Body of pancreas (tissue), 4 donors: ENCODE data around the gene FAM216B. TPM values are rescaled to one million over a fixed set of nuclear protein-coding genes. Genes with fewer than 3 reads are reported as not detected.

Experiments used
- ATAC-seq: fragments of 150-250 bp; one replicate; pipeline ENCODE4 v1.9.1; 2016
- DNase-seq, 4 donors: peaks; one replicate each; pipeline ENCODE4 v3.0.0-alpha.2; 2019
- H3K27ac ChIP-seq, 4 donors: fragments of 200-600 bp; sonication (generic); 1 replicate in 3 of 4; 2 replicates in 1 of 4; pipeline versions ENCODE4 v1.5.1 to v1.6.1; 2016 to 2019; ENCODE audit warnings: mild to moderate bottlenecking in 1 of 4, mixed read lengths in 1 of 4, moderate library complexity in 1 of 4
- H3K27me3 ChIP-seq, 2 donors: fragments of 200-600 bp; sonication (generic); one replicate each; pipeline ENCODE4 v1.6.0; 2016; ENCODE audit warnings: mild to moderate bottlenecking in 1 of 2
- H3K36me3 ChIP-seq, 2 donors: fragments of 200-600 bp; sonication (generic); replicated peaks in 1 of 2; 2 replicates each; pipeline ENCODE4 v1.5.1; 2016; ENCODE audit warnings: low read depth in 2 of 2; ENCODE audit not compliant: insufficient read depth in 1 of 2
- H3K4me1 ChIP-seq: fragments of 200-600 bp; sonication (generic); one replicate; pipeline ENCODE4 v1.6.0; 2016
- H3K4me3 ChIP-seq, 2 donors: fragments of 200-600 bp; sonication (generic); 1 replicate in 1 of 2; 2 replicates in 1 of 2; pipeline ENCODE4 v1.5.1; 2016 to 2019
- H3K9me3 ChIP-seq, 3 donors: fragments of 200-600 bp; sonication (generic); 1 replicate in 2 of 3; 2 replicates in 1 of 3; pipeline ENCODE4 v1.5.1; 2016
- POLR2A ChIP-seq, 3 donors: fragments of 450-650 bp; IDR thresholded peaks; one replicate each; pipeline ENCODE4 v1.6.1; 2016; ENCODE audit warnings: antibody characterized with exemption in 3 of 3, mild to moderate bottlenecking in 2 of 3
- WGBS, 2 donors: methylation state at CpG; one replicate each; pipeline ENCODE4 v1.1.5; 2017; 5-methylcytosine and 5-hydroxymethylcytosine counted together
- intact Hi-C: fragments of 100-400 bp; cut with DNase I; formaldehyde crosslinking; loops from one replicate; pipeline ENCODE4 v1.15.1; 2023
- total RNA-seq, 2 donors: library from RNA; depleted of rRNA; stranded (reverse); fragments of >200 nt; gene quantifications; one replicate each; pipeline ENCODE4 v1.1.0, GENCODE V29; 2016
- TF ChIP-seq, protein P1 (sequence below), 7 experiments: fragments of 450-650 bp in 4 of 7; fragments of 200-600 bp in 3 of 7; sonication (generic) in 3 of 7; IDR thresholded peaks; one replicate each; pipeline ENCODE4 v1.5.1; 2016 to 2019; ENCODE audit warnings: antibody characterized with exemption in 7 of 7

FAM216B gene
- total RNA-seq, 2 donors from 2014 or later: under 0.01 TPM; not detected in 1

DNA sequence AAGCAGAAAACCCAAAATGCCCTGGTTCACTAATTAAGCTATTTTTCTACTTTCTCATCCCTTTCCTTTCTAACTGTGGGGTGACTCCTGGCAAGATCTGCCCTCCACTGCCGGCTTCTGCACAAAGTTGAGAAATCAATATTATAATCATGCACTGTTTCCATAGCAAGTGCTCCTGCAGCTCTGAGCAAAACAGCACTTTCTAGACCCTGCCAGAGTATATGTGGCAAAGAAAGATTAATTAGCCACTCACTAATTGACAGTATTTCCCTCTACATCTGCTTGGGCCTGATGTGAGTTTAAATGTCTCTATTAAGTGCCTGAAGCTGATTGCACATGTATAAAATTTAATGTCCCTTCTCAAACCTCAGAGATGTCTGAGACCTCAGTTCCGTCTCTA lies 39.5 kb upstream of the FAM216B start:
- Histone ChIP-seq H3K9me3 (no peaks in the 10 kb centered on the region), H3K27ac (no peak overlapping the region), H3K4me3 (no peak overlapping the region), H3K27me3 (no peaks in the 10 kb centered on the region), H3K4me1 (peaks cover 1% of the 10 kb centered on the region), H3K36me3 (no peaks in the 10 kb centered on the region)
- TF ChIP-seq, protein P1, sequence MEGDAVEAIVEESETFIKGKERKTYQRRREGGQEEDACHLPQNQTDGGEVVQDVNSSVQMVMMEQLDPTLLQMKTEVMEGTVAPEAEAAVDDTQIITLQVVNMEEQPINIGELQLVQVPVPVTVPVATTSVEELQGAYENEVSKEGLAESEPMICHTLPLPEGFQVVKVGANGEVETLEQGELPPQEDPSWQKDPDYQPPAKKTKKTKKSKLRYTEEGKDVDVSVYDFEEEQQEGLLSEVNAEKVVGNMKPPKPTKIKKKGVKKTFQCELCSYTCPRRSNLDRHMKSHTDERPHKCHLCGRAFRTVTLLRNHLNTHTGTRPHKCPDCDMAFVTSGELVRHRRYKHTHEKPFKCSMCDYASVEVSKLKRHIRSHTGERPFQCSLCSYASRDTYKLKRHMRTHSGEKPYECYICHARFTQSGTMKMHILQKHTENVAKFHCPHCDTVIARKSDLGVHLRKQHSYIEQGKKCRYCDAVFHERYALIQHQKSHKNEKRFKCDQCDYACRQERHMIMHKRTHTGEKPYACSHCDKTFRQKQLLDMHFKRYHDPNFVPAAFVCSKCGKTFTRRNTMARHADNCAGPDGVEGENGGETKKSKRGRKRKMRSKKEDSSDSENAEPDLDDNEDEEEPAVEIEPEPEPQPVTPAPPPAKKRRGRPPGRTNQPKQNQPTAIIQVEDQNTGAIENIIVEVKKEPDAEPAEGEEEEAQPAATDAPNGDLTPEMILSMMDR (IDR thresholded peaks at IDR 0.05): no peak
- TF ChIP-seq POLR2A (IDR thresholded peaks at IDR 0.05): no peak
- ATAC-seq (no peak), DNase-seq (no peak)
- 53 to 55% methylated on average over 2 of the region's 2 CpGs for WGBS, 2 donors
- intact Hi-C loops: no loop called here

DNA sequence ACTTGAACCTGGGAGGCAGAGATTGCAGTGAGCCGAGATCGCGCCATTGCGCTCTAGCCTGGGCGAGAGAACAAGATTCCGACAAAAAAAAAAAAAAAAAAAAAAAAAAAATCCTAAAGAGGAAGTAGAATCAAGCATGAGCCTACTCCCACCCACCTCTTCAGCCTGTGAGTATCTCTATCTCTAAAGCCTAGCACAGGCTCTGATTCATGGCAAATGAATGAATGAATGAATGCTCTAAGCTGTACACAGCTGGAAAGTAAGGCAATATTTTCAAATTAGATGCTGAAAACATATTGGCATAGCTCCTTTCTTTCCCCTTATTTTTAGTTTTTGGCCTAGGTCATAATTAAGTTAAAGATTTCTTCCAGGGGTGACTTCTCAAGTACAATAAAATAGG lies 35.7 kb upstream of the FAM216B start:
- Histone ChIP-seq H3K4me1 (no peaks in the 10 kb centered on the region), H3K4me3 (no peak overlapping the region), H3K36me3 (no peaks in the 10 kb centered on the region), H3K27ac (no peak overlapping the region), H3K27me3 (no peaks in the 10 kb centered on the region), H3K9me3 (no peaks in the 10 kb centered on the region)
- no peak for DNase-seq
- ATAC-seq: no peak
- TF ChIP-seq, protein P1 (IDR thresholded peaks at IDR 0.05): no peak
- TF ChIP-seq POLR2A (IDR thresholded peaks at IDR 0.05): no peak
- WGBS, 2 donors: 92 to 96% methylated on average over 6 of the region's 6 CpGs
- intact Hi-C loops: no loop called here

DNA sequence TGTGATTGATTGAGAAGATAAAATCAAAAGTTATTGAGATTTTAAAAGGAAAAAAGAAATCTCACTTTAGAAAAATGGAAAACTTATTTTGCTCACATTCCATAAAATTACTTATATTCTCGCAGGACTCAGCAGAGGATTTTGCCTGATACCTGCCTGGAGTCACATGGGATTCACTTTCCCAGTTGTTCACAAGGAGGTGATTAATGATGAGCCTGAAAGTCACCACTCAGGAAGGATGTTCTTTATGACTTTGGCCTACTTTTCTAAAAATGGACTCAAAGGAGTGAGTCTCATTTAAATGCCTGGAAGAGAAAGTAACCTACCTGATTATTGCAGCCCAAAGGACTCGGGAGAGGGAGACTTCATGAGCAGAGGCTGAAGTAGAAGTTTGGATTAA lies 34.5 kb upstream of the FAM216B start:
- H3K4me3 ChIP-seq: no peak overlapping the region
- intact Hi-C loops: no loop called here
- WGBS, 2 donors: 77 to 80% methylated on average over 2 of the region's 2 CpGs
- DNase-seq (no peak), ATAC-seq (no peak)
- H3K27ac ChIP-seq: no peak overlapping the region
- no peaks in the 10 kb centered on the region for H3K9me3 ChIP-seq
- no peak for TF ChIP-seq POLR2A (IDR thresholded peaks at IDR 0.05)
- TF ChIP-seq, protein P1 (IDR thresholded peaks at IDR 0.05): no peak
- H3K36me3 ChIP-seq: no peaks in the 10 kb centered on the region
- no peaks in the 10 kb centered on the region for H3K4me1 ChIP-seq
- no peaks in the 10 kb centered on the region for H3K27me3 ChIP-seq

GRCh38 chr13:42747399-42747873 lies 33.9 kb upstream of the FAM216B start:
- intact Hi-C loops: no loop called here

GRCh38 chr13:42750794-42751193 lies 30.6 kb upstream of the FAM216B start:
- ATAC-seq (no peak), DNase-seq (no peak)
- Histone ChIP-seq H3K27ac (no peak overlapping the region), H3K4me3 (no peak overlapping the region), H3K4me1 (no peaks in the 10 kb centered on the region), H3K36me3 (no peaks in the 10 kb centered on the region), H3K9me3 (no peaks in the 10 kb centered on the region), H3K27me3 (no peaks in the 10 kb centered on the region)
- WGBS, 2 donors: 64 to 65% methylated on average over 5 of the region's 5 CpGs
- no peak for TF ChIP-seq POLR2A (IDR thresholded peaks at IDR 0.05)
- TF ChIP-seq, protein P1 (IDR thresholded peaks at IDR 0.05): no peak
- intact Hi-C loops: no loop called here

More at GRCh38 chr13:42747399-42747873, 33.9 kb upstream of the FAM216B start:
- TF ChIP-seq, protein P1 (IDR thresholded peaks at IDR 0.05): no peak
- no peak for TF ChIP-seq POLR2A (IDR thresholded peaks at IDR 0.05)
- Histone ChIP-seq H3K27me3 (no peaks in the 10 kb centered on the region), H3K36me3 (no peaks in the 10 kb centered on the region), H3K27ac (no peak overlapping the region), H3K9me3 (no peaks in the 10 kb centered on the region), H3K4me1 (no peaks in the 10 kb centered on the region), H3K4me3 (no peak overlapping the region)
- 57 to 83% methylated on average over 4 of the region's 4 CpGs for WGBS, 2 donors
- DNase-seq: no peak
- no peak for ATAC-seq
